DMS153 treated with DMSO at 0.1 percent for 48 hours (cell line): Measurements from ENCODE around the gene TF.

Experiments
- DNase-seq: peaks from one replicate; lab custom pipeline; 2025; ENCODE audit not compliant: unreplicated experiment; lab: John Stamatoyannopoulos, UW

TF gene

DNA sequence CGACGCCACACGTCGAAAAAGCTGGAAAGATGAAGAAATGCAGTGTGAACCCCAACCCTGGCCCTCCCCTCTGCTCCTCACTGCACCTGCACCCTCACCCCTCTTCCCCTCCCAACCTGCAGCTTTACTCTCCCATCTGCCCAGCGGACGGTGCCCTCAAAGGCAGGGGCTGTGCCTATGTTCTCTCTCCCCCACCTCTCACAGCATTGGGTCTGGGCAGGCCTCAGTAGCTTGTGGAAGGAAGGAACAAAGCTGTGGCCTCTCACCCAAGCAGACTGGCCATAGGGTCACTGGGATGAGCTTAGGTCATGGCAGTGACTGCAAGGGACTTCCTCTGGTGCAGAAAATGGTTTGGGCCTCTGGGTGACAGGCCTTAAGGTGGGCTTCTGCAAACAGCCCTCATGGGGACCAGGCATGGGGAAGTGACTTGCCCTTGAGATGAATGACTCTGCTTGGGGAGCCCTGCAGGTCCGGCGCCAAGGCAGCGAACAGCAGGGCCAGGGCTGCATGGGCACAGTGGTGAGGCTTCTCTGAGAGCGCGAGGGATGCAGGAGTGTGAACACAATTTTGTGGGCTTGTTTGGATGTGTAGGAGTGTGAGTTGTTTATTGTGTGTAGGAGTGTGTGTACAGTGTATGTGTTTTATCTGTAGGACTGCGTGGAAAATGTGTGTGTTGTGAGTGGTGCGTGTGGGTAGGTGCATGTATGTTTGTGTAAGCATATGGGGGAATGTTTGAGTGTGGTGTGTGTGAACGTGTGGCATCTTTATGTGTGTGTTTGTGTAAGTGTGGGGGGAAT lies 88.6 kb downstream of the TF start:
- no peak for DNase-seq

DNA sequence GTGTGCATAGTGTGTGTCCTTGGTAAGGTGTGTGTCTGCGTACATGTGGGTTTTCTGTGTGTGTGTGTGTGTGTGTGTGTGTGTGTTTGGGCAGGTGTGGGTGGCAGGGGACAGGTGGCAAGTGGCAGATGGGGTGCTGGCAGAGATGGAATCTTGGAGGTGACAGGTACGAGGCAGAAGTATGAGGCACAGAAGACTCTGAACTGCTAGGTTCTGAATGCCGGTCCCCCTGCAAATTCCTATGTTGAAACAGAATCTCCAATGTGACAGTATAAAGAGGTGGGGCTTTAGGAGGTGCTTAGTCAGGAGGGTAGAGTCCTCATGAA lies 89.2 kb downstream of the TF start:
- DNase-seq: no peak

DNA sequence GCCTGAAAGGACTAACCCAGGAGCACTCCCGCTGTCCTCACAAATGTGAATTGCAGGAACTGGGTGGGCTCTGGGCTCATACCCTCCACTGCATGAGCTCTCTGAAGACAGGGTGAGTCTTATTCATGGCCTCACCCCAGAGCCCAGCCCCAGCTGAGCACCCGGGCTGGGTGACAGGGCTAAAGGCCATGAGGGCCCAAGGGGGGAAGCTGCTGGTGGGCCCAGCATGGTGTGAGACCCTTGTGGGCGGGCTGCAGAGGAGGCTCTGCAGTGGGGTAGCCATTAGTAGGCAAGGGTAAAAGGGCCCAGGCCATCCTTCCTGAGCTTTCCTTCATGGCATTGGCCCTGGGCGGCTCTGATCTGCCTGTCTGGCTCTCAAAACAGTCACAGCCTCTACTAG lies 89.8 kb downstream of the TF start:
- DNase-seq: no peak

DNA sequence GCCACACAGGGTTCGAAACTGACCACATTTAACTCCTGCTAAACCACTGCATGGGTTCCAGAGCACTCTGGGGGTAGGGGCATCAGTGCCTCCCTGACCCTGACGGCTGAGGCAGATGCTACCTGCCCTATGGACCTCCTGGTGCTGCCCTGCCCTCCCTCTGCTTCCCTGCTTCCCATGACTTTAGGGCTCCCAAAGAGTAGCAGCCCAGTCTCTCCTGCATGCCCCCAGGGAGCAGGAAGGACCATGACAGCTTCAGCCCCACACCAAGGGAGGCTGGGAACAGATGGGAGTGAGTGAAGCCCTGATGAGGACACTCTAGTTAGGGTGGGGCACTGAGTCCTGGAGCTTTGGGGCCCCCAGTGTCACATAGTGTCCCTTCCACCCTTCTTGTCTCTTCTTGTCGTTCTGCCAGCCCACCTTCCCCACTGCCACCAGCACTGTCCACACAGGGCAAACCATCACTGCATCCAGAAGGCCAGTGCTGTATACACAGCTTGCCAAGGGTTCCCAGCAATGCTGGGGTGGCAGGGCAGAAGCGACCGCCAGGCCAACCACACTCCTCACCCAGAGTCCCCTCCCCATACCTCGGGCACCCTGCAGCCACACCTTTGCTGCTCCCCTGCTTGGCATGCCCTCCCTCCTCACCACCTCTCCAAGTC lies 90.4 kb downstream of the TF start:
- DNase-seq: no peak

DNA sequence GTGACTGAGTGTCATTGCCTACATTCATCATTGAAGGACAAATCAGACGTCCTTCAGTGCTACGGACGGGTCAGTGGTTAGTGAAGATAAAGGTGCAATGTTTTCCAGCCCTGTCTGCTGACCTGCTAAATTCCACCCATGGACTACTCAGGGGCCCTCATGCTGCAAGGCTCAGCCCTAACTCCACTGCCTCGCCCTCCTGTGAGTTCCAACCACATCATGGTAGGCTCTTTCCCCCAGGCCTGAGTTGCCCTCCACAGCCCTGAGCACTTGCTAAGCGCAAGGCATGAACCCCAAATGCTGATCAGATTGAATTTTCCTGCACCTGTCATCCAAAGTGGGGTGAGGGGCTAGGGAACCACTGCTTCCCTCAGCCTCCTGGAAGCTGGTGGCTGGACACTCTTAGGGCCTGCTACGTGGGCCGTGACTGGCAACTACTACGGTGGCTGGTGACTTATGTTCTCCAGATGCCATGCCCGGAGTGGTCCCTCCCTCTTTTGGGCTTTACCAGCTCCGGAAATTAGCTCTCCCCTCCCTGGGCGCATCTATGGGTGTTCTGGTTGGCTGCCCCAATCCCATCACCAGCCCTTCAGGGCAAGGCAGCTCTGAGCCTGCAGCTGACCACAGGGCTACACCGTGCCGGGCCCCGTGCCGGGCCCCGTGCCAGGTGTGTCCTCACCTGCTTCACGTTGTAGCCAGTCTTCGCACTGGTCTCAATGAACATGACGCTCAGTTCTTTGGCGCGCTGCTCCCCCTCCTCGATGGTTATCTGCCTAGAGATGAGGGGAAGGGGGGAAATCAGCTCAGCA lies 91.5 kb downstream of the TF start:
- DNase-seq: no peak

DNA sequence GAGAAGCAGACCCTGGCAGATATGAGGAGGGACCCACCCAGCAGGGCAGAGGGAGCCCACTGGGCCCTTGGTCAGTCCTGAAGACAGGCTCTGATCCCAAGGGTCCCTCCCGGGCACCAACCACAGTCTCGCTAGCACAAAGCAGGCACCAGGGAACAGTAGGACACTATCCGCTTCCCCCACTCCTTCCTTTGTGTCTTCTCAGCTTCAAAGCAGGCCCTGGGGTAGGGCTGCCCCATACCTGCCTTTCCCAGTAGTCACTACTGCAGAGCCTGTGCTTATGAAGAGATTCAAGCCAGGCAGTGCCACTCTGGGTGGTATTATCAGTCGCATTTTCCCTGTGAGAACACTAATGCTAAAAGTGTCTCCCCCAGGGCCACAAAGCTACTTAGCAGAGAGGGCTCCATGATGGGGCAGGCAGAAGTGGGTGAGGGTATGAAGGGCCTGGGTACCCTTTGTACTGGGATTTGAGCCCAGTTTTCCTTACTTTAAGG lies 92.2 kb downstream of the TF start:
- no peak for DNase-seq

DNA sequence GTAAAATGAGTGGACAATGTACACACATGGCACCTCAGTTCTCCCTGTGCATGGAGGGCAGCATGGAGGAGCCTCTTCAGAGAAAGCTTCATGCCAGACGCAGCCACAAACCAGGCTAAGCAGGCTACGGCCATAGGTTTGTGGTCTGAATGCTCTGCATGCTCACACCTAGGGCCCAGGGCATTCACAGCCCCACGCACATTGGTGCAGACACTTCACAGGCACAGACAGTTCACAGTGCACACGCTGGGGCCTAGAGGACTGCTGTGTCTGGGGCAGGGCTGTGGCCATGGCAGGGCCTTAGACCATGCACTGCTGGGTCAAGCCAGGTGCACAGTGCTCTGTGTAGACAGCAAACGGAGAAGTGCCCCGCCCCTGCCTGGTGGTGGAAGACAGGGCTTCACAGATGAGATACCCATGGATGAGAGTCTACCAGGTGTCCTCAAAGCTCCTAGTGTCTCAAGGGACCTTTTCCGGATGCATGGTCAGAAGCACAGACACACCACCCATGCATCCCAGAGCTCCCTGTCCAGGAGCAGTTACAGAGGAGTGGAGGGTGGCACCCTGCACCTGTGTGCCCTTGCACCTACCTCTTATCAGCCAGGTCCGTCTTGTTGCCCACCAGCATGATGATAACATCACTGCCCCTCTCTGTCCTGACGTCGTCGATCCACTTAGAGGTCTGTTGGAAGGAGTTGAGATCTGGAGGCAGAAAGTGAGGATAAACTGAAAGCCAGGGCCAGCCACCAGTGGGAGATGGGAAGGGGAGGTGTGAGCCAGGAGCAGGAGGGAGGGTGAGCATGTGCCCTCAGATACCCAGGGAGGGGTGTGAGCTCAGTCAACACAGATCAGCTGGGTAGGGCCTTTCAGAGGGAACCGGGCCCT lies 93.0 kb downstream of the TF start:
- no peak for DNase-seq

DNA sequence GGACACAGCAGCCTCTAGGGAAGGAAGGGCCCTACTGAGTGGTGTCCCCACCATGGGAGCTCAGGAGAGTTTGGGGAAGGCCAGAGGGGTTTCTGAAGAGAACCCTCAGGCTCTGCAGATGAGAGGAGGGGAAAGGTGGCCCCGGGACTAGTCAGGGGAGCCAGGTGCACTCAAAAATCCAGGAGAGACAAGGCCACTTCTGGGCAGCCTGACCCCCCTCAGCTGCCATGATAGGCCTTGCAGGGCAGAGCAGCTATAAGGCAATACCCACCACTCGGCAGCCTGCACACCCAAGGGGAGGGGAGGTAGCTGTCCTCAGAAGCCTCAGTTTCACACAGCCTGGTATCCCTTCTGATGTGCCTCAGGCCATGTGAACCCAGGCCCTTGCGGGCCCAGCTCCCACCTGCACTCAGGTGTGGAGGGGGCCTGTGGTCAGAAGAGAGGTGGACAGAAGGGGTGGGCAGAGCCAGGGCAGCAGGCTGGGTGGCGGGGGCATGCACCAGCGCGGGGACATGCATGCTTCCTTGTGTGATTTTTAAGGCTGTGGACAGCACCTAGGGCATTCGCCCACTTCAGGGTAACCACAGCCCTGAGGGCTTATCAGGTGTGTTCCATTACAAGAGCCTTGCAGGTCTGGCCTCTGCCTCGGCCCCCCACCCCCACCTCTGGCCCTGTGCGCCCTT lies 94.0 kb downstream of the TF start:
- no peak for DNase-seq

DNA sequence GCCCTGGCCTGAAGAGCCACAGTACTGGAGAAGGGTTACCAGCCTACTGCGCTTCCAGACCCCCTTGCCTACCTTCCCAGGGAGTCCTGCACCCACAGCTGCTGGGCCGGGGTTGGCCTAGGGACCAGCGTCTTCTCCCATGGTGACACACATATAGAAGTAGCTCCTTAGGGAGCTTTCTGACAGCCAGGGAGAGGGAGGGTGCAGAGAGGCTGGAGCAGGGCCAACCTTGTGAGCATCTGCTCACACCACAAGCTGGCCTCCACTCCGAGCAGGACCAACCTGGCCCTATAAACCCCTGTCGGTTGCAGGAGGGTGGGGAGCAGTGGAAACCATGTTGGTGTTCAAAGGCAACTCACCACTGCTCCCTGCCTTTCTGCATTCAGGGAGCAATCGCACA lies 94.6 kb downstream of the TF start:
- DNase-seq: no peak

DNA sequence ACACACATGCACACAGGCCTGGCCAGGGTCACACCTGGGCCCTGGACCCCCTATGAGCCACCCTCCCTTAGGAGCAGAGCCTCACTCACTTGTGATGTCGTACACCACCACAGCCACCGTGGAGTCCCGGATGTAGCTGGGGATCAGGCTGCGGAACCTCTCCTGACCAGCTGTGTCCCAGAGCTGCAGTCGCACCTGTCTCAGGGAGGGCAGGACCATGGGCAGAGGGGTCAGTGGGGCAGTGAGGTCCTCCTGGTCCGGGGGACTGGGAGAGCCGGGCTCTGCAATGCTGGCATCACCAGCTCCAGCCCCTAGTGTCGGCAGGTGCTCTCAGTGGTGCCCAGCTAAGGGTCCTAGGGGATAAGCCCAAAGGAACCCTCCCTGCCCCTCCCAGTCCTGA lies 95.0 kb downstream of the TF start:
- DNase-seq: no peak

DNA sequence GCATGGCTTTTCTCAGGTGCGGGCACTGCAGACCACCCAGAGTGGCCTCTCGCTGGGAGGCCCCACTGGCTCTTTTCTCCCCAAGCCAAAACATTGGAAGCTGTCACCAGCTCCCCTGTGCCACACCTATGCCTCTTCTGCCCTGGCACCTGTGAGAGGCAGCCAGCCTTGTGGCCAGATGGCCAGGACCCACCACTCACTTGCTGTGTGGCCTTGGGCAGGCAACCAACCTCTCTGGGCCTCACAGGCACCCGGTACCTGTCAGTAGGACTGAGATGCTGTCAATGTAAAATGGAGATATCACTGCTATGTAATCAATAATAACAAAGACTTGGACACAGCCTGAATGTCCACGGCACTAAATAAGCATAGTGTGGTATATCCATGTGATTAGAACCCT lies 96.0 kb downstream of the TF start:
- no peak for DNase-seq

DNA sequence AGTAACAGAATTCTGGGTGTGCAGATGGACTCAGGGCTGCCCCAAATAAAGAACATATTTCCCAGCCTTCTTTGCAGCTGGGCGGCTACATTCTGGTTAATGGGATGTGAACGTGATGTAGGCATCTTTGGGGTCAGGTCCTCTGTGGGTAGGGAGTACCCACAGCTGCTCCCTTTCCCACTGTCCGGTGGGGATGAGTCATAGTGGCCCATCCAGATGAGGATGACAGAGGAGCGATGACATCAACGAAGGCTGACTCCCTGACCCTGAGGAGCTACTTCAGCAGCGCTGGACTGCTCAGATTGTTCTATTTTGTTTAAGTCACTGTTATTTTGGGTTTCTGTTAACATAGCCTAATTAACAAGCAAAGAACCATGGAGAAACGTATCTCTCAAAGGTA lies 97.4 kb downstream of the TF start:
- no peak for DNase-seq

DNA sequence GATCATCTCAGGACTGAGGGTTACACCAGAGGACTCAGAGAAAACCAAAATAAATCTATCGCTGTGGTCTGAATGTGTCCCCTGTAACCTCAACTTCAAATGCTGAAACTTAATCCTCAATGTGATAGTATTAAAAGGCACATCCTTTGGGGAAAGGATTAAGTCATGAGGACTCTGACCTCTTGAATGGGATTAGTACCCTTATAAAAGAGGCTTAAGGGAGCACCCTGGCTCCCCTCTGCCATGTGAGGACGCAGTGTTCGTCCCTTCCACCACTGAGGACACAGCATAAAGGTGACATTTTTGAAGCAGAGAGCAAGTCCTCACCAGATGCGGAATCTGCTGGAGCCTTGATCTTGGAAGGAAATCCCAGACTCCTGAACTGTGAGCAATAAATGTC lies 98.9 kb downstream of the TF start:
- DNase-seq: no peak
